HEK293 (cell line): Measurements from ENCODE around the gene GATAD2A.

Source experiments
- CTCF ChIA-PET: fragments of 350-600 bp; formaldehyde crosslinking; extraction: SDS; loops from one replicate; lab custom pipeline; 2021; ENCODE audit warnings: antibody characterized with exemption; lab: Yijun Ruan, JAX
- POLR2A ChIA-PET: fragments of 300-600 bp; formaldehyde crosslinking; extraction: SDS; loops from one replicate; lab custom pipeline; 2020; ENCODE audit warnings: antibody characterized with exemption, inconsistent platforms; lab: Yijun Ruan, JAX
- H3K27ac ChIP-seq: fragments of 200-500 bp; sonication (Bioruptor generic); 2 replicates; pipeline ENCODE4 v1.5.1; 2014; ENCODE audit warnings: low read depth, low read length, control low read depth, inconsistent platforms; ENCODE audit errors: extremely low read depth
- H3K36me3 ChIP-seq, 2 experiments: fragments of 200-500 bp in 1 of 2; sonication (Bioruptor generic) in 1 of 2; 1 replicate in 1 of 2; 2 replicates in 1 of 2; pipeline ENCODE4 v1.5.1; 2014 to 2017; ENCODE audit warnings: inconsistent platforms in 2 of 2, low read length in 2 of 2; ENCODE audit not compliant: control insufficient read depth in 2 of 2, insufficient read depth in 1 of 2
- H3K4me1 ChIP-seq: fragments of 200-500 bp; sonication (Bioruptor generic); 2 replicates; pipeline ENCODE4 v1.5.1; 2014; ENCODE audit warnings: mild to moderate bottlenecking, low read length, inconsistent platforms; ENCODE audit not compliant: control insufficient read depth, insufficient read depth
- H3K4me3 ChIP-seq: 2 replicates; pipeline ENCODE4 v1.5.1; 2011; ENCODE audit warnings: low read depth, mild to moderate bottlenecking, control low read depth, low read length, moderate library complexity
- H3K9me3 ChIP-seq: fragments of 200-500 bp; sonication (Bioruptor generic); 2 replicates; pipeline ENCODE4 v1.5.1; 2014; ENCODE audit warnings: low read depth, low read length, inconsistent platforms; ENCODE audit not compliant: control insufficient read depth, insufficient read depth
- KLF1 ChIP-seq: fragments of 450-650 bp; formaldehyde crosslinking; IDR thresholded peaks from 2 replicates; pipeline ENCODE4 v1.5.1; 2016; ENCODE audit warnings: missing biosample characterization, missing genetic modification characterization
- SALL2 ChIP-seq: fragments of 450-650 bp; formaldehyde crosslinking; IDR thresholded peaks from 2 replicates; pipeline ENCODE4 v1.5.0; 2017; ENCODE audit warnings: missing biosample characterization, mild to moderate bottlenecking, missing genetic modification characterization, borderline replicate concordance
- SCRT1 ChIP-seq: fragments of 450-650 bp; formaldehyde crosslinking; IDR thresholded peaks from 2 replicates; pipeline ENCODE4 v1.5.1; 2016; ENCODE audit warnings: missing biosample characterization, missing genetic modification characterization, borderline replicate concordance
- SP3 ChIP-seq: fragments of 450-650 bp; formaldehyde crosslinking; IDR thresholded peaks from 2 replicates; pipeline ENCODE4 v1.5.1; 2016; ENCODE audit warnings: missing biosample characterization, missing genetic modification characterization
- WT1 ChIP-seq: fragments of 450-650 bp; formaldehyde crosslinking; IDR thresholded peaks from 2 replicates; pipeline ENCODE4 v1.5.1; 2016; ENCODE audit warnings: missing biosample characterization, missing genetic modification characterization
- YY2 ChIP-seq: fragments of 450-650 bp; formaldehyde crosslinking; IDR thresholded peaks from 2 replicates; pipeline ENCODE4 v1.5.1; 2016; ENCODE audit warnings: missing biosample characterization, missing genetic modification characterization
- ZBTB20 ChIP-seq: fragments of 450-650 bp; formaldehyde crosslinking; IDR thresholded peaks from 2 replicates; pipeline ENCODE4 v1.5.1; 2016; ENCODE audit warnings: missing biosample characterization, missing genetic modification characterization
- ZBTB7A ChIP-seq: fragments of 450-650 bp; formaldehyde crosslinking; IDR thresholded peaks from 2 replicates; pipeline ENCODE4 v1.5.1; 2016; ENCODE audit warnings: low read depth, missing biosample characterization, missing genetic modification characterization
- ZEB2 ChIP-seq: fragments of 450-650 bp; formaldehyde crosslinking; IDR thresholded peaks from 2 replicates; pipeline ENCODE4 v1.5.1; 2016; ENCODE audit warnings: missing biosample characterization, missing genetic modification characterization
- ZFP69B ChIP-seq: fragments of 450-650 bp; formaldehyde crosslinking; IDR thresholded peaks from 2 replicates; pipeline ENCODE4 v1.5.1; 2016; ENCODE audit warnings: missing biosample characterization, missing genetic modification characterization
- ZNF121 ChIP-seq: fragments of 450-650 bp; formaldehyde crosslinking; IDR thresholded peaks from 2 replicates; pipeline ENCODE4 v1.5.1; 2016; ENCODE audit warnings: missing biosample characterization, missing genetic modification characterization
- ZNF16 ChIP-seq: fragments of 450-650 bp; formaldehyde crosslinking; IDR thresholded peaks from 2 replicates; pipeline ENCODE4 v1.5.1; 2016; ENCODE audit warnings: low read depth, missing biosample characterization, missing genetic modification characterization
- ZNF214 ChIP-seq: fragments of 450-650 bp; formaldehyde crosslinking; IDR thresholded peaks from 2 replicates; pipeline ENCODE4 v1.5.1; 2017; ENCODE audit warnings: missing biosample characterization, mild to moderate bottlenecking, missing genetic modification characterization, borderline replicate concordance
- ZNF223 ChIP-seq: fragments of 450-650 bp; formaldehyde crosslinking; IDR thresholded peaks from 2 replicates; pipeline ENCODE4 v1.5.1; 2016; ENCODE audit warnings: missing biosample characterization, missing genetic modification characterization
- ZNF311 ChIP-seq: fragments of 450-650 bp; formaldehyde crosslinking; IDR thresholded peaks from 2 replicates; pipeline ENCODE4 v1.5.1; 2017; ENCODE audit warnings: missing biosample characterization, missing genetic modification characterization, borderline replicate concordance
- ZNF354C ChIP-seq: fragments of 450-650 bp; formaldehyde crosslinking; IDR thresholded peaks from 2 replicates; pipeline ENCODE4 v1.5.1; 2016; ENCODE audit warnings: missing biosample characterization, missing genetic modification characterization, low read depth, borderline replicate concordance
- ZNF549 ChIP-seq: fragments of 450-650 bp; IDR thresholded peaks from 2 replicates; pipeline ENCODE4 v1.5.1; 2018; ENCODE audit warnings: missing biosample characterization, missing genetic modification characterization, mild to moderate bottlenecking, inconsistent platforms, moderate library complexity
- ZNF555 ChIP-seq: fragments of 450-650 bp; formaldehyde crosslinking; conservative IDR thresholded peaks from 2 replicates; pipeline ENCODE4 v1.5.1; 2017; ENCODE audit warnings: missing biosample characterization, mild to moderate bottlenecking, missing genetic modification characterization, inconsistent platforms
- ZNF830 ChIP-seq: fragments of 450-650 bp; IDR thresholded peaks from 2 replicates; pipeline ENCODE4 v1.5.0; 2018; ENCODE audit warnings: missing biosample characterization, missing genetic modification characterization, low read depth, mild to moderate bottlenecking, moderate library complexity
- ZNF837 ChIP-seq: fragments of 450-650 bp; formaldehyde crosslinking; IDR thresholded peaks from 2 replicates; pipeline ENCODE4 v1.5.1; 2016; ENCODE audit warnings: missing biosample characterization, missing genetic modification characterization
- TF ChIP-seq, protein P1 (sequence below): fragments of 450-650 bp; formaldehyde crosslinking; conservative IDR thresholded peaks from 2 replicates; pipeline ENCODE4 v1.5.1; 2016; ENCODE audit warnings: low read depth, missing biosample characterization, missing genetic modification characterization

Gene GATAD2A

DNA sequence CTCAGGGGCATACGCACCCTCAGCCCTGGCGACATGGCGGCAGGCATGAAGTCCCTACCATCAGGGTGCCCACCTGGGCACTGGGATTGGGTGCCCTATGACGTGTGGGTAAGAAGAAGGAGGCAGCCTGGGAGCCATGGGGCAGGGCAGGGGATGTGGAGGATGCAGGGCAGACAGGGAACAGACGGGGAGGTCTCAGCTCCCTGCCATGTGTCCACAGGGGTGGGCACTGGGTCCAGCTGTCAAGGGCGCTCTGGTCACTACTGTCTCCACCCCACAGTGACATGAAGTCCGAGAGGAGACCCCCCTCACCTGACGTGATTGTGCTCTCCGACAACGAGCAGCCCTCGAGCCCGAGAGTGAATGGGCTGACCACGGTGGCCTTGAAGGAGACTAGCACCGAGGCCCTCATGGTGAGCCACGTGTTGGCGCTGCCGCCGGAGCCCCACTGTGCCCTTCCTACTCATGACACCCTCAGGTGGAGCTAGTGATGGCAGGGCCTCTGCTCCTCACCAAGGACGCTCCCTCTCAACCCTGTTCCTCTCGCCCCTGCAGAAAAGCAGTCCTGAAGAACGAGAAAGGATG, 86.6 kb downstream of the GATAD2A start (continued):
- TF ChIP-seq, protein P1, sequence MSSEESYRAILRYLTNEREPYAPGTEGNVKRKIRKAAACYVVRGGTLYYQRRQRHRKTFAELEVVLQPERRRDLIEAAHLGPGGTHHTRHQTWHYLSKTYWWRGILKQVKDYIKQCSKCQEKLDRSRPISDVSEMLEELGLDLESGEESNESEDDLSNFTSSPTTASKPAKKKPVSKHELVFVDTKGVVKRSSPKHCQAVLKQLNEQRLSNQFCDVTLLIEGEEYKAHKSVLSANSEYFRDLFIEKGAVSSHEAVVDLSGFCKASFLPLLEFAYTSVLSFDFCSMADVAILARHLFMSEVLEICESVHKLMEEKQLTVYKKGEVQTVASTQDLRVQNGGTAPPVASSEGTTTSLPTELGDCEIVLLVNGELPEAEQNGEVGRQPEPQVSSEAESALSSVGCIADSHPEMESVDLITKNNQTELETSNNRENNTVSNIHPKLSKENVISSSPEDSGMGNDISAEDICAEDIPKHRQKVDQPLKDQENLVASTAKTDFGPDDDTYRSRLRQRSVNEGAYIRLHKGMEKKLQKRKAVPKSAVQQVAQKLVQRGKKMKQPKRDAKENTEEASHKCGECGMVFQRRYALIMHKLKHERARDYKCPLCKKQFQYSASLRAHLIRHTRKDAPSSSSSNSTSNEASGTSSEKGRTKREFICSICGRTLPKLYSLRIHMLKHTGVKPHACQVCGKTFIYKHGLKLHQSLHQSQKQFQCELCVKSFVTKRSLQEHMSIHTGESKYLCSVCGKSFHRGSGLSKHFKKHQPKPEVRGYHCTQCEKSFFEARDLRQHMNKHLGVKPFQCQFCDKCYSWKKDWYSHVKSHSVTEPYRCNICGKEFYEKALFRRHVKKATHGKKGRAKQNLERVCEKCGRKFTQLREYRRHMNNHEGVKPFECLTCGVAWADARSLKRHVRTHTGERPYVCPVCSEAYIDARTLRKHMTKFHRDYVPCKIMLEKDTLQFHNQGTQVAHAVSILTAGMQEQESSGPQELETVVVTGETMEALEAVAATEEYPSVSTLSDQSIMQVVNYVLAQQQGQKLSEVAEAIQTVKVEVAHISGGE (tag by site-specific recombination), result no peak

DNA sequence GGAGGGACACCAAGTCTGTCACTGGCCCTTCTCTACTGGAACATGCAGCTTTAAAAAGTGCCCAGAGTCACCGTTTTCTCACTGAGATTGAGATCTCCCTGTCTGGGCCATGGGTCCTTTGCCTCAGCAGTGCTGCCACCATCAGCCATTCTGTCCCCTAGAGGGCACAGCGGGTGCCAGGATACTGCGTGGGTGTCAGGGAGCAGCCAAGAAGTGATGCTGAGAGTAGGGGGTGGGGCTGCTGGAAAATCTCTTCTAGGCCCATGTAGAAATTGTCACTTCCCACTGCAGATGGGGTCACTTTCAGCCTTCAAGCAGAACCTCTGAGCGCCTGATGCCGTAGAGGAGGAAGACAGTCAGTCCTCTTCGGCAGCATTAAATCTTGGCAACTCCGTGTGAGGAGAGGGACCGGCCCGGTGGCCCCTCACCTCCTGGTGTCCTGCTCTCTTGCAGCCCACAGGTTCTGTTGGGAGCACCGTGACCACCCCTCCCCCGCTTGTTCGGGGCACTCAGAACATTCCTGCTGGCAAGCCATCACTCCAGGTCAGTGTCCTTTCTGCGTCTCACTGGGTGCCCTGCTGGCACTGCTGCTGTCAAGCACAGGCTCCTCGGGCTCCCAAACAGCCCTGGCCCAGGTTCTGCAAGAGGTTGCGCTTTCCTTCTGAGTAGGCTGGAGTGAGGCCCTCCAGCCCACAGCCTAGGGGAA, 88.5 kb downstream of the GATAD2A start:
- H3K9me3 ChIP-seq, result no peaks in the 10 kb centered on the region
- POLR2A ChIA-PET, result no interaction called here
- TF ChIP-seq YY2 (tag by site-specific recombination), result no peak
- TF ChIP-seq ZNF549 (tag by site-specific recombination), result no peak
- TF ChIP-seq ZBTB7A, result no peak
- no peak for TF ChIP-seq ZFP69B
- TF ChIP-seq, all 188 proteins: peak for 0
- peaks cover 2% of the 10 kb centered on the region; the same call in 1 of the 2 replicates for H3K4me1 ChIP-seq
- peaks cover 0 to 76% of the 10 kb centered on the region in 2 experiments; a peak in 2 of 3 replicates for H3K36me3 ChIP-seq
- CTCF ChIA-PET, result interaction anchor here (0.6 to 1.1 kb wide), 2 partner anchors 440 to 532 kb away, joined by 3 read pairs; no protein-coding TSS in a partner anchor
- H3K27ac ChIP-seq, result no peak overlapping the region
- H3K4me3 ChIP-seq, result no peak overlapping the region

DNA sequence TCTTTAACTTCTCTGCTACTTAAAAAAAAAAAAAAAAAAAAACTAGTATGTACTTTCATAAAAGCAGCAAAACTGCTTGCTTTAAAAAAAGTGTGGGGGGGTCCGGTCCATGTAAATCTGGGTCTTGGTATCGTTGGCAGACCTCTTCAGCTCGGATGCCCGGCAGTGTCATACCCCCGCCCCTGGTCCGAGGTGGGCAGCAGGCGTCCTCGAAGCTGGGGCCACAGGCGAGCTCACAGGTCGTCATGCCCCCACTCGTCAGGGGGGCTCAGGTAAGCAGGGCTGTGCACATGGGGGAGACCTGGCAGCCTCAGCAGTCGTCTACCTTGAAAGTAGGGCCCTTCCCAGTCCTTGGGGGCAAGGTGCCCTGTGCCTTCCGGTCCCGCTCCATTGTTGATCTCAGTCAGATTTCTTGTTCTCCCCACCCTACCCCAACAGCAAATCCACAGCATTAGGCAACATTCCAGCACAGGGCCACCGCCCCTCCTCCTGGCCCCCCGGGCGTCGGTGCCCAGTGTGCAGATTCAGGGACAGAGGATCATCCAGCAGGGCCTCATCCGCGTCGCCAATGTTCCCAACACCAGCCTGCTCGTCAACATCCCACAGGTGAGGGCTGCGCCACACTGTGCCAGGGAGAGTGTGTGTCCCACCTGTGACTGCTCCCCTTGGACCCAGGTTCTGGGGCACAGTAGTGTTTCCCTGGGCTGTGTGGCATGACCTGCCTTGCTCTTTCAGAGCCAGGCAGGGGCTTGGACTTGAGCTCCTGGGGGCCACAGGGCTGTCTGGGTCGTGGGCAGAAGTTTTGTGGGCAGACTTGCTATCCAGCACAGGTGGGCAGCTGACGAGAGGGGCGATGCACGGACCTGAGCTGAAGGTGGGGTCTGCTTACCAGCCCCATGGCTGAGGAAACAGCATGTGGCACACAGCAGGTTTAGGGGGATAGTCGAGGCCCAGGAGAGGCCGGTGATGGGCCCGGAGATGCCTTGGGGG, 90.4 kb downstream of the GATAD2A start:
- TF ChIP-seq ZNF354C, result no peak
- no peak for TF ChIP-seq SCRT1 (tag by site-specific recombination)
- no peak for TF ChIP-seq ZBTB20 (tag by site-specific recombination)
- TF ChIP-seq ZNF223 (tag by site-specific recombination), result no peak
- no peak for TF ChIP-seq KLF1 (tag by site-specific recombination)
- no peak for TF ChIP-seq ZNF555 (tag by site-specific recombination)
- no peak for TF ChIP-seq ZEB2 (tag by site-specific recombination)
- ChIA-PET CTCF (no interaction called here), POLR2A (no interaction called here)
- Histone ChIP-seq H3K4me1 (no peaks in the 10 kb centered on the region), H3K4me3 (no peak overlapping the region), H3K27ac (no peak overlapping the region), H3K36me3 (peaks cover 0 to 94% of the 10 kb centered on the region in 2 experiments; a peak in 2 of 3 replicates), H3K9me3 (no peaks in the 10 kb centered on the region)

DNA sequence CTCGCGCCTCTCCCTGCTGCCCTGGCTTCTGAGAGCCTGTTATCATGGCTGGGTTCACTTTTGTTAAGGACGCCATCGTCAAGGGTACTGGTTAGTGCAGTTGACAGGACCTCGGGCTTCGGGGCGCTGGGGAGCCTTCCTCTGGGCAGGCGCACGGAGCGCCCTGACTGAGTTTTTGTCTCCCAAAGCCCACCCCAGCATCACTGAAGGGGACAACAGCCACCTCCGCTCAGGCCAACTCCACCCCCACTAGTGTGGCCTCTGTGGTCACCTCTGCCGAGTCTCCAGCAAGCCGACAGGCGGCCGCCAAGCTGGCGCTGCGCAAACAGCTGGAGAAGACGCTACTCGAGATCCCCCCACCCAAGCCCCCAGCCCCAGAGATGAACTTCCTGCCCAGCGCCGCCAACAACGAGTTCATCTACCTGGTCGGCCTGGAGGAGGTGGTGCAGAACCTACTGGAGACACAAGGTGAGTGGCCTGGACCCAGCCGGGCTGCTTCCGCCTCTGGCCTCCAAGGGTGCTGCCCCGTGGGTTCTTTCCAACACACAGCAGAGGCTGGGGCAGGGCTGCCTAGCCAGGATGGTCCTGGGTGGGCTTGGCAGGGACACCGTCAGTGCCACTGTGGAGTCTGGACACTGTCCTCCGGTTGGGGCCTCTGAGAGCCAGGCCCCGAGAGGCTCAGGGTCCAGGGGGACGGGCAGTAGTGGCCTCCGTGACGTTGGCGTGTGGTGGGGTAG, 92.9 kb downstream of the GATAD2A start:
- Histone ChIP-seq H3K4me1 (no peaks in the 10 kb centered on the region), H3K9me3 (no peaks in the 10 kb centered on the region), H3K4me3 (no peak overlapping the region), H3K27ac (no peak overlapping the region), H3K36me3 (peaks cover 0 to 94% of the 10 kb centered on the region in 2 experiments; a peak in 2 of 3 replicates)
- CTCF ChIA-PET, result no interaction called here
- POLR2A ChIA-PET, result no interaction called here
- TF ChIP-seq ZNF837 (tag by site-specific recombination) (no peak), WT1 (tag by site-specific recombination) (no peak), ZNF16 (tag by site-specific recombination) (no peak), ZNF830 (no peak), SP3 (tag by site-specific recombination) (no peak), ZNF214 (tag by site-specific recombination) (no peak), ZNF311 (tag by site-specific recombination) (no peak), ZNF121 (no peak), SALL2 (tag by site-specific recombination) (no peak), ZNF555 (tag by site-specific recombination) (no peak)
